HG02610 (cell line): ENCODE results near the gene SATL1.
"Not testable (repeated sequence)": the region's sequence is repeated elsewhere in the genome, so short reads cannot be mapped to it uniquely, and the experiment has no call there.

Source experiments
- ATAC-seq: cut with Tn5 transposase; IDR thresholded peaks from one replicate; pipeline ENCODE4 v1.9.1; 2021; ENCODE audit warnings: mild to moderate bottlenecking, moderate library complexity; ENCODE audit not compliant: unreplicated experiment

SATL1 gene, protein sequence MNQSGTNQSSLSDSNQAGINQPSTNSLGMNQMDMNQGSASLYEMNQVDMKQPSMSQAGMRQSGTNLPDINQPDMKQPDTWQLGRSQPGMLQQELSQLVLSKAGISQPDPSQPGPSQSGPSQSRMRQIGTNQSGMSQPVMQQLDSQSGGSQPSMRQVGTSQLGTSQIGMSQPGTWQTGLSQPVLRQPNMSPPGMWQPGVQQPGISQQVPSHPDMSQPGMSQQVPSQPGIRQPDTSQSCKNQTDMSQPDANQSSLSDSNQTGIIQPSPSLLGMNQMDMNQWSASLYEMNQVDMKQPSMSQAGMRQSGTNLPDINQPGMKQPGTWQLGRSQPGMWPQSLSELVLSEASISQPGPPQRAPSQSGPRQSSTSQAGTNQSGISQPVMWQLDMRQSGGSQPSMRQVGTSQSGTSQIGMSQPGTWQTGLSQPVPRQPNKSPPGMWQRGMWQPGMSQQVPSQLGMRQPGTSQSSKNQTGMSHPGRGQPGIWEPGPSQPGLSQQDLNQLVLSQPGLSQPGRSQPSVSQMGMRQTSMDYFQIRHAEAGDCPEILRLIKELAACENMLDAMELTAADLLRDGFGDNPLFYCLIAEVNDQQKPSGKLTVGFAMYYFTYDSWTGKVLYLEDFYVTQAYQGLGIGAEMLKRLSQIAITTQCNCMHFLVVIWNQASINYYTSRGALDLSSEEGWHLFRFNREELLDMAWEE

DNA sequence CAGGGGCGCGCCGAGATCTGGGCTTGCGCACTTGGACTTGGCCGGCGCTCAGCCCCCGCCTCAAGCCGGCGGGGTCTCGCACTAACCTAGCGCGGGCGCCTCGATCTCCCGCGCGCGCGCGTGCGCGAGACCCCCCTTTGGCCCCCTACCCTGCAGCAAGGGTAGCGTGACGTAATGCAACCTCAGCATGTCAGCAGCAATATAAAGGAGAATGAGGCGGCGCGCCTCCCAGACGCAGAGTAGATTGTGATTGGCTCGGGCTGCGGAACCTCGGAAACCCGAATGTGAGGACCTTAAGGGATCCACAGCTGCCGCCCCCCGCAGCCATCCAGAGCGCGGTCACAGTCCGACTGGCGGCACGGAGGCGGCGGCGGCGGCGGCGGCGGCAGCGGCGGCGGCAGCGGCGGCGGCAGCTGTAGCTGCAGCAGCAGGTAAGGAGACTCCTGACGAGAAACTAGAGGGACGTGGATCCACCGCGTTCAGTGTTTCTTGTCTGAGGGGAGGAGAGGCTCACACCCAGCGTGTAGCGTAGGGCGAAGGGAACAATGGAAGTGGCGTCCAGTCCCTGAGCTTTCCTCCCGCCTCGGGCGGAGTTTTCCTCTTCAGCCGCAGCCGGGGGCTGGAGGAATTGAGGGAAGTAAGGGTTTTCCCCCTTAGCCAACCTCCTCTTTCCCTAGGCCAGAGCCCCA, at the start of gene SATL1, which contains the start of gene ZNF711:
TSS of gene SATL1 (minus strand) at position 19 of the 689 bp plus-strand sequence. CDS start 134,811 bp downstream, outside the sequence.
TSS of gene ZNF711 (plus strand) at position 231 of the 689 bp plus-strand sequence. CDS start 3,582 bp downstream, outside the sequence.
- peak; percentile 43 for ATAC-seq

DNA sequence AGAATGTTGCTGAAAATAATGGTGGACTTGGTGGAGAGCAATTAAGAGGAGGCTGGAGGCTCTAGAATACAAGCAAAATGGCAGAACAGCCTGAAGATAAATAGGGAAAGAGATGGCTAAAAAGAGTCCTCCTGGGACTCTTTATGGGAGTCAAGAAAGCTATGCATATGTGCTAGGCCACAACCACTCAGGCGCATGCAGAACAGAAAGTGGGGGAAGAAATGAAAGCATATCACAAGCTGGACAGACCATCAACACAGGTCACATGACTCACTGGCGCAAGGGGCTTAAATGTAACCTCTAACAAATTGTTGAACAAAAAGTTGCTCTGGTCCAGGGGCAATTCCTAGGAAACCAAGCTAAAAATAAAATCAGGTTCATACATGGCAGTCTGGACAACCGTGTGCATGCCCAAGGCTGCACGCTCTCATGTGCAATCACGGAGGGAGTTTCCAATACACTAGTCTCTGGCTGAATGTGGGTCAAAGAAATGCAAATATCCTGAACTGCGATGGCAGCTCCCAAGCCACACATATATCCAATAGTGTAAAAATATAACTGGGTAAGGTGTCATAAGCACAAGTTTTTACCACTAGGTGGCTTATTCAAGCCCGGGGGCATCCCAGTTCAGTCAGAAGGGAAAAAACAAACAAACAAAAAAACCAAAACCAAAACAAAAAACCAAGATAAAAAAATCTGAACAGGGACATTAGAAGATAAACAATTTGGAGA, 45.6 kb upstream of the SATL1 start:
- ATAC-seq, result peak; percentile 60

DNA sequence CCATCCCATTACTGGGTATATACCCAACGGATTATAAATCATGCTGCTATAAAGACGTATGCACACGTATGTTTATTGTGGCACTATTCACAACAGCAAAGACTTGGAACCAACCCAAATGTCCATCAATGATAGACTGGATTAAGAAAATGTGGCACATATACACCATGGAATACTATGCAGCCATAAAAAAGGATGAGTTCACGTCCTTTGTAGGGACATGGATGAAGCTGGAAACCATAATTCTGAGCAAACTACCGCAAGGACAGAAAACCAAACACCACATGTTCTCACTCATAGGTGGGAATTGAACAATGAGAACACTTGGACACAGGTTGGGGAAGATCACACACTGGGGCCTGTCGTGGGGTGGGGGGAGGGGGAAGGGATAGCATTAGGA, 41.7 kb upstream of the SATL1 start:
- not testable (repeated sequence) for ATAC-seq

DNA sequence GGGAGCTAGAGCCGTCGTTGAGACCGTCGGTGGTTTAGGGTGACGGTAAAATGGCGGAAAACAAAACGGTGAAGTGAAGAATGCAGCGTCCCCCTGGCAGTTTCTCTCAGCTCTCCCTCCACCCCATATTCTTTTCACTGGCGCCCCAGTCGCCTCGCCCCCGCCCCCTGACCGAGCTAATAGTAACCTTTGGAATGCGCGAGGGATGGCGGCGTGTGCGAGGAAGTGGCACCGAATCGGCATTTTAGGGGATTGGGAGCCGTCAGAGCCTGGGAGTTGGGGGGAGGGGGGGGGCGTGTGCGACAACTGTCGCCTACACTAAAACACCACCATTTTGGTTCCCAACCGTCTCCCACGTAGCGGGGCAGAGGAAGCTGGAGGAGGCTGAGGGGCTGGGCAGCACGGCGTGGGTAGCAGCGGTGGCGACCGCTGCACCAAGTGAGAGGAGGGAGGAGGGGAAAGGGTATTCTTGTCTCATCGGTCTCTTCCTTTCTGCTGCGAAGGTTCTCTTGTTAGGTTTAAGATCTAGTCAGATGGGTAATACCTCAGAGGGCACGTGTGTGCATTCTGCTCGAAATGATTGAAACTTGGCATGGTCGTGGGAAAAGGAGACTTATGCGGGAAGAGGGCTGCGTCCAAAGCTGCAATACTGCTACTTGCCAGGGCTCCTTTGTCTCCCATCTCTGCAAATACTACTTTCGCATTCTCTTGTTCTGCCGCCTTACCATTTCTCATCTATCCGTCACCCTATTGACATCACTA, 1.1 kb upstream of the SATL1 start:
- no peak for ATAC-seq

DNA sequence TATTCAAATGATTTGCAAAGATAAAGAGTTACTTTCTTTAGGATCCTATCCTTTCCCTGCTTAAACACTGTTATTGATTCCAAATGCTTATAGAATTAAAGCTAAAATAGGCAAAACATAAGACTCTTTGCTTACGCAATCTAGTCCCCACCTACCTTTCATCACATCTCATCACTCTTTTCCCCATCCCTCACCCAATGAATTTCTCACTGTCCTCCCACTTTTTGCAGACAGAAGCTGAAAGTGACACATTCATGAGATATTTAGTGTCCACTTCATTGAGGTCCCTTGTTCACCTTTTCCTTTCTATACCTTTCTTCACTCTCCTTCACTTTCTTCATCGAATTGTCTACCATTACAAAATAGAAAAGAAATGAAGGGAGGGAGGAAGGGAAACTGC, 424 bp downstream of the SATL1 start:
- no peak for ATAC-seq

DNA sequence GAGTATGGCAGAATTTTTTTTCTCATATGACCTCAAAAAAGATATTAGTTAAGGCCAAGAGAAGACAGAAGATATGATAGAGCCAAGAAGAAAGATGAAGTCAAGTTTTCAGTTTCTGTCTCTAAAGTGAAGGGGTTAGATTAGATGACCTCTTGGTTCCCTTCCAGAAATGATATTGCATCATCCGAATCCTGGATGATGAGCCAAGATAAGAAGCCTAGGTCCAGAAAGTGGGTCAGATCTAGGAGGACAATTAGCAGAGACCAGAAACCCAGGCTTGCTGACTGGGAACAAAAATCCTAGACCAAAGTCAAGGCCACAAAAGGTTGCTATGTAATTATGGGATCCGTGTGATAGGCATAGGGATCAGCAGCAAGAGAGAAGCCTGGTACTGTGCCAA, 20.2 kb downstream of the SATL1 start:
- ATAC-seq, result no peak

DNA sequence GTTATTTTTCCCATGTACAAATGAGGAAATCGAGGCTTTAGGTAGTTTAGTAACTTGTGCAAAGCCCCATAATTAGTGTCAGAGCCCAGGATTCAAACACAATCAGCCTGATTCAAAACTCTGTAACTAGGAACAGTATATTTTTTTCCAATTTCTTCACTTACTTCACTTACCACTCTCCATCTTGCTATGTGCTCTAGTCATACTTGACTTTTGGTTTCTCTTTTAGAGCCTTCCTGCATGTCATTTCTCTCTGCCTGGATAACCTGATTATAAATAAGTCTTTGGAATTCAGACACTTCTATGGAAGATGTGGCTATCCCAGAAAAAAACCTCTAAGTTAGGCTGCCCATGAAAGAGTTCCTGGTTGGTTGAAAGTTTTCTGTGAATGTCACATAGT, 22.2 kb downstream of the SATL1 start:
- ATAC-seq, result no peak

DNA sequence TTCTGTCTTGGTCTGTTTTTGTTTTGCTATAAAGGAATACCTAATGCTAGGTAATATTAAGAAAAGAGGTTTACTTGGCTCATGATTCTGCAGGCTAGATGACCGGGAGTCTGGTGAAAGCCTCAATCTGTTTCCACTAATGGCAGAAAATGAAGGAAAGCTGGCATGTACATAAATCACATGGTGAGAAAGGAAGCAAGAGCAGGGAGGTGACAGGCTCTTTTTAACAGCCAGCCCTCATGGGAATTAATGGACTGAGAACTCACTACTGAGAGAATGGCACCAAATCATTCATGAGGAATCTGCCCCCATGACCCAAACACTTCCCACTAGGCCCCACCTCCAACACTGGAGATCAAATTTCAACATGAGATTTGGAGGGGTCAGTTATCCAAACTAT, 27.6 kb downstream of the SATL1 start:
- no peak for ATAC-seq

DNA sequence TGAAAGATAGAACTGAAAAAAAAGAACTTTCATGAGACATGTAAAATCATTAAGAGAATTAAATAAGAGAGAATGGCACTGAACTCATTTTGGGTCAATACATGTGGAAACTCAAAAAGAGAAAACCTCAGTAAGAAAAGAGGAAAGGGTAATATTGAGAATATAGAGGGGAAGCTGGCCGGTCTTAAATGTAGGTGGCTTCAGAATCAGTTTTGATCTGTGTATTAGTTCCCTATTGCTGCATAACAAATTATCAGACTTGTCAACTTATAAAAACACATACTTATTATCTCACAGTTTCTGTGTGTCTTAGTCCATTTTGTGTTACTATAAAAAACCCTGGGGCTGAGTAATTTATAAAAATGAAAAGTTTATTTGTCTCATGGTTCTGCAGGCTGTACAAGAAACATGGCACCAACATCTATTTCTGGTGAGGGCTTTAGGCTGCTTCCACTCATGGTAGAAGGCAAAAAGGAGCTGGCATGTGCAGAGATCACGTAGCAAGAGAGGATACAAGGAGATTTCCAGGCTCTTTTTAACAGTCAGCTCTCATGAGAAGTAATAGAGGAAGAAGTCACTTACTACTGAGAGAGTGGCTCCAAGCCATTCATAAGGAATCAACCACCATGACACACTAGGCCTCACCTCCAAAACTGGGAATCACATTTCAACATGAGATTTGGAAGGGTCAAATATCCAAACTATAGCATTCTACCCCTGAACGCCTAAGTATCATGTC, 29.6 kb downstream of the SATL1 start:
- ATAC-seq, result no peak

DNA sequence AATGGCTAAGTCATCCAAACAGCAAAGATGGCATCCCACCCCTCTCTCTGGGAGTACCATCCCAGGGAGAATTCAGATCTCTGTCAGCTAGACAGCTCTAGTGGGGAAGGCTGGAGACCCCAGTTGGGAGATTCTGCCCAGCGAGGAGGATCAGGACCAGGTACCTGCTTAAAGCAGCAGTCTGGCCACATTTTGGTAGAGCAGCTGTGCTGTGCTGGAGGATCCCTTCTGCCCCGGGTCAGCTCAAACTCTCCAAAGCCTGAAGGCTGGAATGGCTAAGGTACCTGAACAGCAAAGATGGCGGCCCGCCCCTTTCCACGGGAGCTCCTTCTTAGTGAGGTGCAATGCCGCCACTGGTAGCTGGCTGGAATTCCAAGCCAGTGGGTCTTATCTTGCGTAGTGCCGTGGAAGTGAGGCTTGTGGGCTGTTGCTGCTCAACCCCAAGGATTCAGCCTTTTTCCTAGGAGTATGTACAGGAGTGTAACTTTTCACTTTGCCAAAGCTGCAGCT, 40.1 kb downstream of the SATL1 start:
- ATAC-seq, result no peak

DNA sequence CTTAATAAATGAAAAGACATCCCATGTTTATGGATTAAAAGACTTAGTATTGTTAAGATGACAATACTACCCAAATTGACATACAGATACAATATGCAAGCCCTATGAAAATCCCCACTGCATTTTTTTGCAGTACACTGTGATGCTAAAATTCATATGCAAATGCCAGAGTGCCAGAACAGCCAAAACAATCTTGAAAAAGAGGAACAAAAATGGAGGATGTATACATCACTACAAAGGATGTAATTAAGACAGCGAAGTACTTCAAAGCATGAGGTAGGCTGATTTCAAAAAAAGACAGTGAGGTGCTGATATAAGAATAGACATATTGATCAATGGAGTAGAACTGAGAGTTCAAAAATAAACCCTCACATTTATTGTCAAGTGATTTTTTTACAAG, 47.3 kb downstream of the SATL1 start:
- no peak for ATAC-seq

DNA sequence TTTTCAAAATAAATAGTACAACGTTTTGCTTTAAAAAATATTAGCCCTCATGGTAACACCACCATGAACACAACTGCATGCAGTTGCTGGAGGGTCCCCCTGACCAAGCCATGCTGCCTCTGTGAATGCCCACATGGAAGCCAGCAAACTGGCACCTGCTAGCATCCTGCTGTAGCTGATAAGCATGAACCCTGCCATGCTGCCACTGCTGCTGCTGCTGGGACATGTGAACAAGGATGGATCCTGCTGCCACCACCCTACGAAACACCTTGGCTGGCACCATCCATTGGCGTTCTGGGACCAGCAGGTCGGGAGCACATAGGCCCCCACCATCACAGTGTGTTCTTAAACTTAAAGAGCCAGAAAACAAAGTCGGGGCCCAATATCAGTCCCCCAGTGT, 83.9 kb downstream of the SATL1 start:
- no peak for ATAC-seq

DNA sequence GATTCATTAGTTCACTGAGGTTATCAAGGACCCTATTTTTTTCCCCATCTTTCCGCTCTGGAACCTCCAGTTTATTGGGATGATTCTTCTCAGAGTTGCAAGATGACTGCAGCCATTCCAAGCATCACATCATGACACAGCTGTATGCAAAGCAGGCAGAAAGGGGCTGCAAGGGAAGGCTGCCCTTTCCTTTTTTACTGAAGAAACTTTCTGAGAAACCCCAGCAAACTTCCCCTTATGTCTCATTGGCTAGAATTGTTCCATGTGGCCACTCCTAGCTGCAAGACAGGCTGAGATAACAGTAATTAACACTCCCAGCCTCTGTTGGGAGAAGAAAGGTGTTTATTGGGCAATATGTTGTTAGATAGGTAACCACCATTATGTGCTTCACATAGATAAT, 102.6 kb downstream of the SATL1 start:
- ATAC-seq, result peak; percentile 89

DNA sequence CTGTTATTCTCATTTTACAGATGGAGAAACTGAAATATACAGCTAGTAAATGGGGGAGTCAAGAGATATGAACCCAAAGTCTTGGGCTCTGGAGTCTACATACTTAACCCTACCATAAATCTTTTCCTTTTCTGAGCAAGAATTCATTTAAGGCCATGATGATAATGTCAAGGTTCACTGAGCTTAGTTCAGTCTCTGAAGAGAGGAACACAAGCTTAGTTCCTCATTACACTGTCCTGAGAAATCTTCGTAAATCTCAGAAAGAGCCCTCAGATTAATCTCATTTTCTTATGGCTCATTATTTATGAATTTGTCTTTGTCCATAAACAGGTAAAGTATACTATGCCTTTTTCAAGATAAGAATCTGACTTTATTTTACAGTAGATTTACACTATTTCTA, 104.2 kb downstream of the SATL1 start:
- ATAC-seq, result no peak

DNA sequence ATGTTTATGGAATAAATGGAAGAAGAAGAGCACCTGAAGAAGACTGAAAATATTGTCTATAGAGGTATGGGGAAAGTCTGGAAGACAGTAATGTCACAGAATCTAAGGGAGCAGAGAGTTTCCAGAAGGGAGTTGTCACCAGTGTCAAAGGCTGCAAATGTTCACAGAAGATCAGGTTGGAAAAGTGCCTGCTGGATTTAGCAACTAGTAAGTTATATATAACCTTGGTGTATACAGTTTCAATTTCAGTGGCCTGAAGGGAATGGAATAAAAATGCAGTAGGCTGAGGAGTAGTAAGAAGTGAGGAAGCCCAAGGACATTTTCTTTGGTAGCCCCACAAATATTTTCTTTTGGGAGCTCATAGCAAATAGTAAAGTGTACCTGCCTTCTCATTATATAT, 107.2 kb downstream of the SATL1 start:
- ATAC-seq, result no peak

DNA sequence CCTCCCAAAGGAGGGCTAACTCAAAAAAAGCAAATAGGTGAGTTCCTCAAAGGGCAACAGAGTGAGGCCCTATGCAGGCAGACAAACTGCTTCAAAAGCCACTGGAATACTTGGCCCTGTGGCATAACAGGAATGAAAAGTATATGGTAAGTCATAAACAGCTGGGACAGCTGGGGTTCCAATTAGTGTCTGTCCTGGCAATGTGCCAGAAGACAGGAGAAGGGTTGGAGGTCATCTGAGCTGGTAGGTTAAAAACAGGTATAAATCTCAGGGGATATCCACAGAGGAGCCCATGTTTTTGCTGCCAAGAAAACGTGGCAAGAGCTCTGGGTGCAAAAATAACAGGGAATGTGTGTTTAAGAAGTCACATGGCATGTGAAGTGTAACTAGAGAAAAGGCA, 128.3 kb downstream of the SATL1 start:
- ATAC-seq, result no peak

DNA sequence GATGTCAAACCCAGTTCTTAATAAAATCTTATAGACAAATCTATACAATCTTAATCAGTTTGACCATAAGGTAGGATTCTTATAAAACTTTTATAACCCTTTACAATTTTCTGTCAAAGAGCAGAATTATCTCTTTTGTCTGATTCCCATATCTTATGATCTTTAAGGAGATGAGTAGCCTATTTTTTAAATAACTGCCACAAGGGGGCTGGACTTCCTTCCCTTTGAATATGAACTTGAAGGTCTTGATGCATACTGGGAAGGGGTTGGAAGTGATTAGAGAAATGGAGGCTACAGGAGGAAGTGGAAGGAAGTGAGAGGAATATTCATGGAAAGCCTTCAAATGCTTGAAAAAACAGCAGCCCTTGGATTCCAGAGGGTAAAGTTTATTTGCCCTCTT, 128.8 kb downstream of the SATL1 start:
- no peak for ATAC-seq

DNA sequence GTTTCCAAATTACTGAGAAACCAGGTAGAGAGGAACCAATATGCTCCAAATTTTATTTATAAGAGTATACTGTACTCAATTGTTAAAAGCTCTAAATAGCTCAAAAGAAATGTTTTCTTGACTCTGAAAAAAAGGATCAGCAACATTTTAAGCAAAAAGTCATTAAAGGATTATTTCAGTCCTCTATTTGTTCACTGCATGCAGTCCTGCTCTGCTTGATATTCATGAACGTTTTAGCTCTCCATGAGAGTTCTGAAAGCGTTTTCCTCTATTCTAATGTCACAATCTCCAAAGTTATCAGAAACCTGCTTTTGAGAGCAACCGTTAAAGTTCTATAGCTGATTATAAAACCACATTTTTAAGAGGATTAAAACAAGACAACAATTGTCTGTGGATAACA, 129.4 kb downstream of the SATL1 start:
- ATAC-seq, result no peak

DNA sequence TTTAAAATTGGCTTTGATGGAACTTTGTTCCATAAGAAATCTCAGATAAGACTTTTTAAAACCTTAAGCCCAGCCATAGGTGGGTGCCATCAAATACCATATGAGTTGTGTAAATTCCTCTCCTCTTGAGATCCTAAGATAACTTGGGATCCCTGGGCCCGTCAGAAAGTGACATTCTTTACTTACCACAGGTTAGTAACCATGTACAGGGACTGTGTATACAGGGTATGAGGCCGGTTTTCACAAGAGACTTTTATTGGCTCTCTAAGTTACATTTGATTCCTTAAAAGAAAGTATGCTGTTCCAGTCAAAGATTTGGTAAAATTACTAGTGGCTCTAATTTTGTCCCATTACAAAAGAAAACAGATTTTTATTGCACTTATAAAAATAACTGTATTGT, 129.8 kb downstream of the SATL1 start:
- ATAC-seq, result no peak
